Chondrocyte (in vitro differentiated cells): ENCODE measurements around the gene FZD7. TPM values are rescaled to one million over a fixed set of nuclear protein-coding genes. Genes with fewer than 3 reads are reported as not detected.
A peak's percentile ranks its signal among the peaks of the same experiment; 100 is the strongest.

Source experiments
- DNase-seq: peaks from one replicate; pipeline ENCODE4 v3.0.0; 2021; ENCODE audit warnings: mixed read lengths, low spot score
- H3K27ac Mint-ChIP-seq: one replicate; pipeline ENCODE4 v1.8.0; 2021; ENCODE audit warnings: mild to moderate bottlenecking, moderate library complexity, mixed read lengths; ENCODE audit not compliant: unreplicated experiment
- H3K27me3 Mint-ChIP-seq: 2 replicates; pipeline ENCODE4 v1.8.0; 2021; ENCODE audit warnings: low read depth, mixed read lengths
- H3K36me3 Mint-ChIP-seq: 2 replicates; pipeline ENCODE4 v1.8.0; 2021; ENCODE audit warnings: low read depth, mixed read lengths
- H3K4me1 Mint-ChIP-seq: 2 replicates; pipeline ENCODE4 v1.8.0; 2021; ENCODE audit warnings: low read depth, mild to moderate bottlenecking, mixed read lengths
- H3K4me3 Mint-ChIP-seq: one replicate; pipeline ENCODE4 v1.8.0; 2021; ENCODE audit warnings: mild to moderate bottlenecking, moderate library complexity, mixed read lengths; ENCODE audit not compliant: unreplicated experiment
- H3K9me3 Mint-ChIP-seq: 2 replicates; pipeline ENCODE4 v1.8.0; 2021; ENCODE audit warnings: low read depth, mixed read lengths
- CTCF ChIP-seq: fragments of 200-600 bp; sonication (generic); IDR thresholded peaks from 2 replicates; pipeline ENCODE4 v1.5.0; 2021; ENCODE audit warnings: antibody characterized with exemption, mild to moderate bottlenecking, moderate library complexity
- total RNA-seq: library from RNA; stranded (reverse); gene quantifications from 3 replicates; pipeline ENCODE4 v1.2.1, GENCODE V29; 2021

The FZD7 gene
- total RNA-seq, 1 donor from 2014 or later: 63.1 TPM

DNA sequence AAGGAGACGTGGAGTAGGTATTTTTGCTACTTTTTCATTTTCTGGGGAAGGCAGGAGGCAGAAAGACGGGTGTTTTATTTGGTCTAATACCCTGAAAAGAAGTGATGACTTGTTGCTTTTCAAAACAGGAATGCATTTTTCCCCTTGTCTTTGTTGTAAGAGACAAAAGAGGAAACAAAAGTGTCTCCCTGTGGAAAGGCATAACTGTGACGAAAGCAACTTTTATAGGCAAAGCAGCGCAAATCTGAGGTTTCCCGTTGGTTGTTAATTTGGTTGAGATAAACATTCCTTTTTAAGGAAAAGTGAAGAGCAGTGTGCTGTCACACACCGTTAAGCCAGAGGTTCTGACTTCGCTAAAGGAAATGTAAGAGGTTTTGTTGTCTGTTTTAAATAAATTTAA lies 3.4 kb downstream of the FZD7 start:
- TF ChIP-seq CTCF: no peak
- Mint-ChIP-seq H3K9me3 (no peaks in the 10 kb centered on the region), H3K4me1 (peaks cover 7% of the 10 kb centered on the region), H3K36me3 (peaks cover 1% of the 10 kb centered on the region), H3K4me3 (no peak overlapping the region), H3K27me3 (no peaks in the 10 kb centered on the region), H3K27ac (no peak overlapping the region)
- DNase-seq: no peak

- H3K36me3 Mint-ChIP-seq: peaks cover 1% of the 10 kb centered on the region
- no peaks in the 10 kb centered on the region for H3K4me1 Mint-ChIP-seq
- no peak for DNase-seq
- H3K9me3 Mint-ChIP-seq: no peaks in the 10 kb centered on the region
- TF ChIP-seq CTCF: no peak
- H3K27ac Mint-ChIP-seq: peak overlapping the region; percentile 87
- no peaks in the 10 kb centered on the region for H3K27me3 Mint-ChIP-seq
- H3K4me3 Mint-ChIP-seq: peak overlapping the region; percentile 64
Observed at GRCh38 chr2:202038471-202039277, 5.0 kb downstream of the FZD7 start.

DNA sequence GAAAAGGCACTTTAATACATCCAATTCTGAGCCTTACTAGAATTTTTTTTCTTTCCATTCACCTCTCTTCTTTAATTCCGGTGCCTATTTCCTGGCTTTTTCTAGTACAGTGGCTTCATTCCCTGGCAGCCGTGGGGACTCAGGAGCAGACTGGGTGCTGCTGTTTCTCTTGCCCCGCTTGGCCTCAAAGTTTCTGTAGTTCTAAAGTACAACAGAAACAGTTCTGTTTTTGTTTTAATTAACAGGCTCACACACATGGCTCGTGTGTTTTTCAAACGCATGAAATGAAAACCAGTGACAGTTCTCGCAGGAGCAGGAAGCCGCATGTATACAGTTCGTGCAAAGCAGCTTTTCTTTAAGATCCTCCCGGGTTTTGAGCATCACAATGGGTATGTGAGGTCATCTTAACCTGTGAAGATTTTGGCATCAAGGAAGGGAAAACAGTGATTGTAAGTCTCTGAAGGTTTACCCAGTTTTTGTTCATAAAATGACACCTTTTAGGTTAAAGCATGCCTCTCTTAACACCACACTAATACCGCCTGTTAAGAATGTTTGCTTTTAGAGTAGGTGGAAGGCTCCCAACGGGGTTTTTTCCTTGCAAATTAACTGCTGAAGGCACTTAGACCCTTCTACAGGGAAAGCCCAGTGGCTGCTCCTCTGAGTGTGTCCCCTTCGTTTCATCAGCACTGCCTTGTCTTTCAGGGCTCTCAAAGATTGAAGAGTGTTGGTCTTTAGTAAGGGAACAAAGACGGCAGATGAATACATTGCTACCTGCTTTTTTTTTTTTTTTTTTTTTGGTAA lies 5.8 kb downstream of the FZD7 start:
- Mint-ChIP-seq H3K4me3 (peak overlapping the region; percentile 64), H3K27ac (peak overlapping the region; percentile 87), H3K9me3 (no peaks in the 10 kb centered on the region), H3K36me3 (peaks cover 1% of the 10 kb centered on the region), H3K27me3 (no peaks in the 10 kb centered on the region), H3K4me1 (no peaks in the 10 kb centered on the region)
- no peak for DNase-seq
- TF ChIP-seq CTCF: no peak

- H3K27ac Mint-ChIP-seq: peak overlapping the region; percentile 87
- H3K27me3 Mint-ChIP-seq: no peaks in the 10 kb centered on the region
- peaks cover 1% of the 10 kb centered on the region for H3K36me3 Mint-ChIP-seq
- H3K4me3 Mint-ChIP-seq: no peak overlapping the region
- no peak for DNase-seq
- H3K4me1 Mint-ChIP-seq: no peaks in the 10 kb centered on the region
- H3K9me3 Mint-ChIP-seq: no peaks in the 10 kb centered on the region
- no peak for TF ChIP-seq CTCF
Observed at GRCh38 chr2:202040079-202040844, 6.6 kb downstream of the FZD7 start.

DNA sequence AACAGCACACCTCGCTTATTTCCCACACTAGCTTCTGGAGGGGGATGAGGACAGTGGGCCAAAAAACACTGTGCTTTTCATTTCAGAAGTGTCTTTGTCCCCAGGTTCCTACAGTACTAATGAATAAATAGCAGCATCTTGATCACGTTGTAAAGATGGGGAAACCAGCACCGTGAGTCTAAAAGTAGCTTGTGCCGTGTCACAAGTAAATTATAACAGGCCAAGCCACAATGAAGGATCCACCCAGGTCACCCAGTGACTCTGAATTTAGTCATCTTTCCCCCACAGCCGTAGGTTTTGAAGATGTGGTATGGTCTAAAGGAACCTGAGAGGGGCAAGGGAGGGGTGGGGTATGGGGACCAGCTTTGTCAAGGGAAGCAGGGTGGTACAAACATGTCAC lies 8.8 kb downstream of the FZD7 start:
- peaks cover 1% of the 10 kb centered on the region for H3K36me3 Mint-ChIP-seq
- TF ChIP-seq CTCF: no peak
- H3K4me1 Mint-ChIP-seq: no peaks in the 10 kb centered on the region
- no peak overlapping the region for H3K27ac Mint-ChIP-seq
- H3K4me3 Mint-ChIP-seq: no peak overlapping the region
- H3K9me3 Mint-ChIP-seq: no peaks in the 10 kb centered on the region
- no peaks in the 10 kb centered on the region for H3K27me3 Mint-ChIP-seq
- no peak for DNase-seq
